GM21526 (cell line): ENCODE results near the gene TMEM154.

Source experiments
- ATAC-seq: cut with Tn5 transposase; IDR thresholded peaks from one replicate; pipeline ENCODE4 v1.9.1; 2021; ENCODE audit warnings: moderate library complexity; ENCODE audit not compliant: unreplicated experiment, low FRiP score

Gene TMEM154

DNA sequence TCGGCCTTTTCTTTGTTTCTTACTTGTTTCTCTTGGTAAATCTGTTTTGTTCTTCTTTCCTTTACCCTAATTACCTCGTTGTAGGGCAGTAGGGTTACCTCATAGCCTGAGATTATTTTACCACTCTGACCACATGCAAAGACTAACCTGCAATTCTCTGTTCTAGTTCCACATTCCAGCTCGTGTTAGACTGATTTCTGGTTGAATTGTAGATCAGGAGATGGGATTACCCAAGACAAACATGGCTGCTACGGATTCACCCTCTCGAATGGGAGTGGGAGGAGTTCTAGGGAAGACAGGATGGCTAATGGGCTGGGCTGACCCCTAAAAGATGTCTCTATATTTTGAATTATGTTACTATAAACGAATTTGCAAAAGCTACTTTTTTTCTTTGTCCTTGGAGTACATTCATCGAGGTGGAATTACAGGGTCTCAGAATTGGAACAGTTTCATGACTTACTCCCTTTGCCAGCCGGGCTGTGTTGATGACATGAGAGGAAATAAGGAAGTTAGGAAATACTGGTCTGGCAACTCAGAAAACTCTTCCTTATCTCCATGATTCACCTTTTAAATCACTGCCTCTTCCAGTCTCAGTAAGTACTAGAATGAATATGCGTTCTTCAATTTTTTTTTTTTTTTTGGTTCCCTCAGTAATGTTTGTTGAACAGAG, 107.2 kb downstream of the TMEM154 start:
- no peak for ATAC-seq

- ATAC-seq, result no peak
These were observed 108.0 kb downstream of the TMEM154 start for GRCh38 chr4:152571770-152572169.

DNA sequence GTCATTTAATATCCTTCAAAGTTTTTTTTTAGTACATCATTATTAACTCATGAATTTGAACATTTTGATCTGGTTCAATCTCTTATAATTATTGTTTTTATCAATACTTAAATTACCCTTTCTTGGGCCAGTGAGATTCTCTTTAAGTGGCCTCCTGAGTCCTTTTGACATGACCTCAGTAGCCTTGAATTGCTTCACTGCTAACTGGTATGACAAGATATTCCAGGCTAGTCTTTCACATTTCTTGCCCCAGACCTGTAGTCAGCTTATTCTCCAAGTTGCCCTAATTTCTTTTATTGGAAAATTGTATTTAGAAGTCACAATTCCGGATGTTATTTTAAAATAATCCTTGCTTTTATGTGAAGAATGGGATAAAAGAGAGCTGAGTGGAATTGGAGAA, 108.5 kb downstream of the TMEM154 start:
- no peak for ATAC-seq
